Measurements from ENCODE around the gene FOSB. TPM values are rescaled to one million over a fixed set of nuclear protein-coding genes. Genes with fewer than 3 reads are reported as not detected.

FOSB gene
- total RNA-seq, 1 experiment from 2014 or later = 1.7 TPM

DNA sequence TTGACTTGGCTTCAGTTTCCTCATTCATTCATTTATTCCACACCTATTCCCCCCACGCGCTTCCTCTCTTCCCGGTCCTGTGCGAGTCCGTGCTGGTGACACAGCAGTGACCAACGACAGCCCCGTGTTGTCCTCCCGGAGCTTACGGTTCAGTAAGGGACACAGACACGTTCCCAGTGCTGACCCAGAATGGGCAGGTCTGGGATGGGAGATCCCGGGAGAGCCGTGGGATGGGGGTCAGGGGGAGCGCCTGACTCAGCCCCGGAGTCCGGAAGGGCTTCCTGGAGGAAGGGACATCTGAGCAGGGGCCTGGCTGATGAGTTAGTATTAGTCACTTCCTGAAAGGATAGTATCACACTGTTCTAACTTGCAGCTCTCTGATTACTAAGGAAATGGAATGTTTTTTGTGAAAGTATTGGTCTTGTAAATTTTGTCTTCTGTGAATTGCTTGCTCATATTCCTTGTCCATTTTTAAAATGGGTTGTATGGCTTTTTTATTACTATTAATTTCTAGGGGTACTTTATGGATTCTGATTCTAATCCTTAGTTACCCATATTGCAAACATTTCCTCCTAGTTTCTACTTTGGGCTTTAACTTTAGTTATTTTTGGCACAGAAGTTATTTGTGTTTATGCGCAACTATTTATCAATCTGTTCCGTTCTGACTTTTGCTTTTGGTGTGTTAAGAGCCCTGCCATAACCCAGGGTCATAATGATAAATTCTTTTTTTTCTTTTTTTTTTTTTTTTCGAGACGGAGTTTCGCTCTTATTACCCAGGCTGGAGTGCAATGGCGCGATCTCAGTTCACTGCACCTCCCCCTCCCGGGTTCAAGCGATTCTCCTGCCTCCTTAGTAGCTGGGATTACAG is 43.4 kb upstream of the FOSB start:
- Histone ChIP-seq H3K79me1 (ENCODE audit: insufficient read depth, low read depth, low read length, poor library complexity, severe bottlenecking) (no peaks in the 10 kb centered on the region), H3K27ac (ENCODE audit: insufficient read length, low read depth, low read length) (peak overlapping the region; percentile 84), H3K27me3 (ENCODE audit: insufficient read depth, low read length) (no peaks in the 10 kb centered on the region), H4K8ac (replicated peaks; ENCODE audit: insufficient read length, low read depth, low read length) (no peak overlapping the region), H4K91ac (ENCODE audit: insufficient read length, low read depth, low read length) (no peak overlapping the region), H2BK120ac (ENCODE audit: low read depth, low read length, poor library complexity, severe bottlenecking) (no peak overlapping the region), H3K4me1 (ENCODE audit: insufficient read depth, low read length) (peaks cover 2% of the 10 kb centered on the region; the same call in 1 of the 2 replicates), H2AFZ (ENCODE audit: low read length) (no peak overlapping the region), H3K4ac (ENCODE audit: low read depth, low read length) (no peak overlapping the region), H2BK12ac (ENCODE audit: insufficient read length, low read depth, low read length) (no peak overlapping the region), H3K18ac (ENCODE audit: insufficient read length, low read depth, low read length) (peak overlapping the region; percentile 55), H2AK5ac (ENCODE audit: insufficient read length, low read length) (no peak overlapping the region), H4K20me1 (ENCODE audit: control insufficient read depth, insufficient read depth, insufficient read length) (no peaks in the 10 kb centered on the region), H3K4me2 (ENCODE audit: insufficient read depth, insufficient read length, low read length) (peak overlapping the region; percentile 84), H3K23me2 (ENCODE audit: insufficient read length, low read depth, low read length, poor library complexity, severe bottlenecking) (peaks cover 18% of the 10 kb centered on the region), H2BK15ac (ENCODE audit: low read depth, low read length) (no peak overlapping the region), H3K56ac (ENCODE audit: insufficient read length, low read depth, low read length) (no peak overlapping the region), H3K9ac (ENCODE audit: extremely low read depth, insufficient read length, low read length) (peak overlapping the region; percentile 47), H2BK20ac (ENCODE audit: low read depth, low read length, poor library complexity, severe bottlenecking) (no peak overlapping the region), H3K23ac (ENCODE audit: insufficient read length, low read depth, low read length) (no peak overlapping the region), H3K14ac (ENCODE audit: insufficient read depth, low read length) (peak overlapping the region; percentile 60; the same call in 1 of the 2 replicates), H3T11ph (ENCODE audit: low read length) (no peak overlapping the region), H2BK5ac (ENCODE audit: insufficient read length, low read length) (no peak overlapping the region), H3K9me3 (ENCODE audit: control insufficient read depth, low read depth, low read length) (no peaks in the 10 kb centered on the region), H3K79me2 (ENCODE audit: insufficient read depth, low read length) (no peaks in the 10 kb centered on the region), H4K5ac (ENCODE audit: insufficient read length, low read depth, low read length) (no peak overlapping the region)
- TF ChIP-seq, protein P1, sequence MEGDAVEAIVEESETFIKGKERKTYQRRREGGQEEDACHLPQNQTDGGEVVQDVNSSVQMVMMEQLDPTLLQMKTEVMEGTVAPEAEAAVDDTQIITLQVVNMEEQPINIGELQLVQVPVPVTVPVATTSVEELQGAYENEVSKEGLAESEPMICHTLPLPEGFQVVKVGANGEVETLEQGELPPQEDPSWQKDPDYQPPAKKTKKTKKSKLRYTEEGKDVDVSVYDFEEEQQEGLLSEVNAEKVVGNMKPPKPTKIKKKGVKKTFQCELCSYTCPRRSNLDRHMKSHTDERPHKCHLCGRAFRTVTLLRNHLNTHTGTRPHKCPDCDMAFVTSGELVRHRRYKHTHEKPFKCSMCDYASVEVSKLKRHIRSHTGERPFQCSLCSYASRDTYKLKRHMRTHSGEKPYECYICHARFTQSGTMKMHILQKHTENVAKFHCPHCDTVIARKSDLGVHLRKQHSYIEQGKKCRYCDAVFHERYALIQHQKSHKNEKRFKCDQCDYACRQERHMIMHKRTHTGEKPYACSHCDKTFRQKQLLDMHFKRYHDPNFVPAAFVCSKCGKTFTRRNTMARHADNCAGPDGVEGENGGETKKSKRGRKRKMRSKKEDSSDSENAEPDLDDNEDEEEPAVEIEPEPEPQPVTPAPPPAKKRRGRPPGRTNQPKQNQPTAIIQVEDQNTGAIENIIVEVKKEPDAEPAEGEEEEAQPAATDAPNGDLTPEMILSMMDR (conservative IDR thresholded peaks at IDR 0.05) = no peak
- peak; percentile 86 for DNase-seq
- peaks cover 23 to 30% of the 10 kb centered on the region in 2 experiments for H3K4me1 Mint-ChIP-seq
- no peaks in the 10 kb centered on the region; the same call in 1 of the 2 replicates for H3K27me3 Mint-ChIP-seq (ENCODE audit: low read depth)
- peaks cover 9 to 15% (median 15%) of the 10 kb centered on the region in 3 experiments; a peak in 6 of 7 replicates for H3K36me3 Mint-ChIP-seq (ENCODE audit: insufficient read depth in 1 of 3, low read depth in 3 of 3)
- no peaks in the 10 kb centered on the region; a peak in 2 of 5 replicates for H3K9me3 Mint-ChIP-seq
- H3K27ac Mint-ChIP-seq = peak overlapping the region; percentile 99
- WGBS (ENCODE audit: extremely low coverage, insufficient read length, low lambda C conversion rate) = no CpG with 5 or more reads among the region's 24 CpGs
- H3K4me3 Mint-ChIP-seq = peak overlapping the region; percentile 85 to 94

Data from H9 (cell line).